Keratinocyte (primary cell): ENCODE results near the gene CD300C. TPM values are rescaled to one million over a fixed set of nuclear protein-coding genes. Genes with fewer than 3 reads are reported as not detected.

ENCODE experiments used
- DNase-seq: peaks from one replicate; pipeline ENCODE4 v3.0.0-alpha.2; 2011; ENCODE audit warnings: low read depth, missing footprints, low spot score
- FAIRE-seq: peaks from 2 replicates; lab custom pipeline; 2011; peaks lifted over from hg19 to GRCh38; lab: Jason Lieb, UNC
- H2AFZ ChIP-seq: 2 replicates; pipeline ENCODE4 v1.6.0; 2012; ENCODE audit warnings: low read length, control low read depth, inconsistent platforms; ENCODE audit not compliant: control insufficient read depth
- H3K27ac ChIP-seq: 2 replicates; pipeline ENCODE4 v1.5.1; 2011; ENCODE audit warnings: low read length; ENCODE audit not compliant: control insufficient read depth, insufficient read depth
- H3K27me3 ChIP-seq: 3 replicates; pipeline ENCODE4 v1.6.0; 2011; ENCODE audit warnings: low read length; ENCODE audit not compliant: control insufficient read depth, insufficient read depth; ENCODE audit errors: extremely low read depth
- H3K36me3 ChIP-seq, 2 experiments: 2 replicates in 1 of 2; 3 replicates in 1 of 2; pipeline ENCODE4 v1.5.1; 2011; ENCODE audit warnings: low read length in 2 of 2, mild to moderate bottlenecking in 1 of 2; ENCODE audit not compliant: control insufficient read depth in 2 of 2, insufficient read depth in 2 of 2; ENCODE audit errors: extremely low read depth in 1 of 2
- H3K4me1 ChIP-seq: 3 replicates; pipeline ENCODE4 v1.5.1; 2011; ENCODE audit warnings: low read length; ENCODE audit not compliant: control insufficient read depth, insufficient read depth; ENCODE audit errors: extremely low read depth
- H3K4me2 ChIP-seq: 3 replicates; pipeline ENCODE4 v1.6.0; 2011; ENCODE audit warnings: low read depth, low read length; ENCODE audit not compliant: control insufficient read depth, insufficient read depth; ENCODE audit errors: extremely low read depth
- H3K4me3 ChIP-seq, 3 experiments: fragments of 200-600 bp in 1 of 3; sonication (generic) in 1 of 3; 2 replicates in 2 of 3; 3 replicates in 1 of 3; pipeline ENCODE4 v1.5.1; 2011 to 2016; ENCODE audit warnings: low read length in 3 of 3, mild to moderate bottlenecking in 3 of 3, control low read depth in 2 of 3, inconsistent platforms in 1 of 3, low read depth in 1 of 3, mixed read lengths in 1 of 3, mixed run types in 1 of 3, moderate library complexity in 1 of 3; ENCODE audit not compliant: control insufficient read depth in 2 of 3, insufficient read depth in 2 of 3; ENCODE audit errors: extremely low read depth in 1 of 3
- H3K79me2 ChIP-seq: 2 replicates; pipeline ENCODE4 v1.6.0; 2012; ENCODE audit warnings: low read length; ENCODE audit not compliant: control insufficient read depth, insufficient read depth
- H3K9ac ChIP-seq: 3 replicates; pipeline ENCODE4 v1.6.0; 2011; ENCODE audit warnings: low read length; ENCODE audit not compliant: control insufficient read depth, insufficient read depth; ENCODE audit errors: extremely low read depth
- H3K9me1 ChIP-seq: 3 replicates; pipeline ENCODE4 v1.6.0; 2011; ENCODE audit warnings: low read length; ENCODE audit not compliant: control insufficient read depth, insufficient read depth; ENCODE audit errors: extremely low read depth
- H3K9me3 ChIP-seq: 2 replicates; pipeline ENCODE4 v1.5.1; 2012; ENCODE audit warnings: low read depth, low read length; ENCODE audit not compliant: control insufficient read depth
- H4K20me1 ChIP-seq: 3 replicates; pipeline ENCODE4 v1.6.0; 2011; ENCODE audit warnings: low read length; ENCODE audit not compliant: control insufficient read depth, insufficient read depth; ENCODE audit errors: extremely low read depth
- EZH2 ChIP-seq: IDR thresholded peaks from one replicate; pipeline ENCODE4 v1.6.1; 2012; ENCODE audit warnings: inconsistent platforms, mild to moderate bottlenecking, low read length, moderate library complexity
- dilution Hi-C: fragments of 300-500 bp; cut with MboI; formaldehyde crosslinking; loops from one replicate; pipeline ENCODE4 v1.7.0; 2020; ENCODE audit warnings: low sequenced_read_pairs; ENCODE audit not compliant: extremely low pct_ligation_motif_present
- polyA plus RNA-seq, 5 experiments: library from polyadenylated mRNA; depleted of rRNA in 3 of 5; stranded (reverse) in 3 of 5; stranded (forward) in 1 of 5; unstranded in 1 of 5; fragments of >200 nt; gene quantifications; 1 replicate in 1 of 5; 2 replicates in 3 of 5; 3 replicates in 1 of 5; pipeline versions ENCODE4 v1.2.1 to v1.2.3, GENCODE V29; 2011 to 2012; ENCODE audit warnings: missing spikeins in 2 of 5, low read depth in 1 of 5, low replicate concordance in 1 of 5
- TF ChIP-seq, protein P1 (sequence below), 3 experiments: IDR thresholded peaks in 1 of 3; conservative IDR thresholded peaks in 1 of 3; optimal IDR thresholded peaks in 1 of 3; 2 replicates in 2 of 3; 3 replicates in 1 of 3; pipeline versions ENCODE3 to v1.5.1; 2011; ENCODE audit warnings: low read length in 3 of 3, mild to moderate bottlenecking in 3 of 3, moderate library complexity in 2 of 3, control low read depth in 1 of 3, inconsistent platforms in 1 of 3; ENCODE audit not compliant: insufficient read depth in 2 of 3; ENCODE audit errors: extremely low read depth in 1 of 3

The CD300C gene
- polyA plus RNA-seq, 1 donor (not counting 4 experiments of a cell fraction or from before 2014, with no cell fraction given), result not detected

DNA sequence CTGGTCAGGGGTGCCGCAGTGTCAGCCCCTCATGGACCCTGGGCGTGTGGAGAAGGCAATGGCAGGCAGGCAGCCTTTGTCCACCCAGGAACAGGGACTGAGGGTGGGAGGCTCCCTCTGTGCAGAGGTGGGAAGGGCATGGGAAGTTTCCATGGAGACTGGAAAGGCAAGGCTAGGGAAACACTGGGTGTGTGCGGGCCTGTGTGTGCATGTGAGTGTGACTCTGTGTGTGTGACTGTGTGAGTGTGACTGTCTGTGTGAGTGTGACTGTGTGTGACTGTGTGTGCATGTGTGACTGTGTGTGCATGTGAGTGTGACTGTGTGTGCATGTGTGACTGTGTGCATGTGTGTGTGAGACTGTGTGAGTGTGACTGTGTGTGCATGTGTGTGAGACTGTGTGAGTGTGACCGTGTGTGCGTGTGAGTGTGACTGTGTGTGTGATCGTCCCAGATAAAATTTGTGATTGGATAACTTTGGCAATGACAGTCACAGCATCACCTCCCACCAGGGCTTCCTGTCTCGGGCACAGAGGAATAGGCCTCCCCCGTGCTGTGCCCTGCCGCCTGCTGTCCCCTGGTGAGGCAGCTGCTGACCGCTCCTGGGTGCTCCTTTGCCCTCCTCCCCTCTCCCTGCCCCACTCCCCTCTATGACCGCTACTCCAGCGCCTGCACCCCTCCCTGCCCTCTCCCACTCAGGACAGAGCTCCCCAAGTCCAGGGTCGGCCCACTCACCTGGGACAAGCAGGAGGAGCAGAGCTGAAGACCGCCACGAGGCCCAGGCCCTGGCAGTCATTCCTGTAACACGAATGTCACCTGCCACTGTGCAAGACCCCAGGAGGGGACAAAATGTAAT, 698 bp downstream of the CD300C start:
- no peaks in the 10 kb centered on the region for H3K9me1 ChIP-seq
- no peak overlapping the region for H3K9ac ChIP-seq
- peaks cover 9% of the 10 kb centered on the region for H3K27me3 ChIP-seq
- H3K79me2 ChIP-seq, result no peaks in the 10 kb centered on the region
- no peak for TF ChIP-seq EZH2
- TF ChIP-seq, protein P1, sequence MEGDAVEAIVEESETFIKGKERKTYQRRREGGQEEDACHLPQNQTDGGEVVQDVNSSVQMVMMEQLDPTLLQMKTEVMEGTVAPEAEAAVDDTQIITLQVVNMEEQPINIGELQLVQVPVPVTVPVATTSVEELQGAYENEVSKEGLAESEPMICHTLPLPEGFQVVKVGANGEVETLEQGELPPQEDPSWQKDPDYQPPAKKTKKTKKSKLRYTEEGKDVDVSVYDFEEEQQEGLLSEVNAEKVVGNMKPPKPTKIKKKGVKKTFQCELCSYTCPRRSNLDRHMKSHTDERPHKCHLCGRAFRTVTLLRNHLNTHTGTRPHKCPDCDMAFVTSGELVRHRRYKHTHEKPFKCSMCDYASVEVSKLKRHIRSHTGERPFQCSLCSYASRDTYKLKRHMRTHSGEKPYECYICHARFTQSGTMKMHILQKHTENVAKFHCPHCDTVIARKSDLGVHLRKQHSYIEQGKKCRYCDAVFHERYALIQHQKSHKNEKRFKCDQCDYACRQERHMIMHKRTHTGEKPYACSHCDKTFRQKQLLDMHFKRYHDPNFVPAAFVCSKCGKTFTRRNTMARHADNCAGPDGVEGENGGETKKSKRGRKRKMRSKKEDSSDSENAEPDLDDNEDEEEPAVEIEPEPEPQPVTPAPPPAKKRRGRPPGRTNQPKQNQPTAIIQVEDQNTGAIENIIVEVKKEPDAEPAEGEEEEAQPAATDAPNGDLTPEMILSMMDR (optimal IDR thresholded peaks at IDR 0.05 in 1 of 3, IDR thresholded peaks at IDR 0.05 in 1 of 3, conservative IDR thresholded peaks at IDR 0.05 in 1 of 3; ENCODE audit: extremely low read depth in 1 of 3, insufficient read depth in 2 of 3, low read length in 3 of 3), result no peak
- H3K9me3 ChIP-seq, result no peaks in the 10 kb centered on the region
- H3K27ac ChIP-seq, result no peak overlapping the region
- no peak overlapping the region for H3K4me3 ChIP-seq
- no peak overlapping the region for H2AFZ ChIP-seq
- H3K4me1 ChIP-seq, result peaks cover 6% of the 10 kb centered on the region
- no peak for FAIRE-seq
- no peaks in the 10 kb centered on the region for H4K20me1 ChIP-seq
- no peak overlapping the region for H3K4me2 ChIP-seq
- no peak for DNase-seq
- no peaks in the 10 kb centered on the region for H3K36me3 ChIP-seq
- dilution Hi-C loops, result no loop called here

- TF ChIP-seq EZH2, result no peak
- TF ChIP-seq, protein P1 (optimal IDR thresholded peaks at IDR 0.05 in 1 of 3, IDR thresholded peaks at IDR 0.05 in 1 of 3, conservative IDR thresholded peaks at IDR 0.05 in 1 of 3; ENCODE audit: extremely low read depth in 1 of 3, insufficient read depth in 2 of 3, low read length in 3 of 3), result no peak
These were observed 1.8 kb downstream of the CD300C start for GRCh38 chr17:74543891-74544760.

More at GRCh38 chr17:74543891-74544760, 1.8 kb downstream of the CD300C start:
- H3K9ac ChIP-seq, result no peak overlapping the region
- no peak for FAIRE-seq
- no peaks in the 10 kb centered on the region for H4K20me1 ChIP-seq
- H3K9me3 ChIP-seq, result no peaks in the 10 kb centered on the region
- H3K27ac ChIP-seq, result no peak overlapping the region
- H2AFZ ChIP-seq, result no peak overlapping the region
- dilution Hi-C loops, result no loop called here
- H3K9me1 ChIP-seq, result no peaks in the 10 kb centered on the region
- peaks cover 6% of the 10 kb centered on the region for H3K4me1 ChIP-seq
- peaks cover 9% of the 10 kb centered on the region for H3K27me3 ChIP-seq
- H3K4me2 ChIP-seq, result no peak overlapping the region
- H3K79me2 ChIP-seq, result no peaks in the 10 kb centered on the region
- H3K4me3 ChIP-seq, result no peak overlapping the region
- DNase-seq, result no peak
- H3K36me3 ChIP-seq, result no peaks in the 10 kb centered on the region
